GM21723 (cell line): ENCODE measurements around the gene DVL3.

Experiments used
- ATAC-seq: cut with Tn5 transposase; IDR thresholded peaks from one replicate; pipeline ENCODE4 v1.9.1; 2021; ENCODE audit warnings: mild to moderate bottlenecking, moderate library complexity; ENCODE audit not compliant: unreplicated experiment

Gene DVL3

GRCh38 chr3:184209146-184209923, 54.2 kb downstream of the DVL3 start:
- no peak for ATAC-seq

DNA sequence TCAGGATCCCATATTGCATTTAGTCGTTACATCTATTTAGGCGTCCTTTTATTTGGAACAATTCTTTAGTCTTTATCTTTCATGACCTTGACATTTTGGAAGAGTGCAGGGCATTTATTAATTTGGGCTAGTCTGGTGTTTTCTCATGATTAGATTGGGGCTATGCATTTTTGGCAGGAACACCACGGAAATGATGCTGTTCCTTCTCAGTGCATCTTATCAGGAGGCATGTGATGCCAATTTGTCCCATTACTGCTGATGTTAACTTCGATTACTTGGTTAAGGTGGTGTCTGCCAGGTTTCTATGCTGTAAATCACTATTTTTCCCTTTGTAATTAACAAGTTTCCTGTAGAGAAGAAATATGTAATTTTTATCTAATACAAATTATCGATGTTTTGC, 56.1 kb downstream of the DVL3 start:
- no peak for ATAC-seq

DNA sequence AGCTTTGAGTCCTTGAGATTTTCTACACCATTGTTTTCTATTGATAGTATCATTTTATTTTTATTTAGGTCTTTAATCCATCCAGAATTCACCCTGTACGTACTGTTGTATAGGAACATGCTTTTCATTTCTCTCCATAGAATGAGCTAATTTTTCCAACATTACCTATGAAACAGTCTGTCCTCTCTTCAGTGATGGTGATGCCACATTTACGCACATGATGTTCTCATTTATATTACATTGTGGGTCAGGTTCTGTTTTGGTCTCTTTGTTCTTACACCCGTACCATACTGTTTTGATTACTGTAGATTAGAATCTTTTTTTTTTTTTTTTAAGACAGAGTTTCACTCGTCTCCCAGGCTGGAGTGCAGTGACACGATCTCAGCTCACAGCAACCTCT, 56.5 kb downstream of the DVL3 start:
- no peak for ATAC-seq

- ATAC-seq = no peak
These were observed 63.6 kb downstream of the DVL3 start for GRCh38 chr3:184218814-184219213.

DNA sequence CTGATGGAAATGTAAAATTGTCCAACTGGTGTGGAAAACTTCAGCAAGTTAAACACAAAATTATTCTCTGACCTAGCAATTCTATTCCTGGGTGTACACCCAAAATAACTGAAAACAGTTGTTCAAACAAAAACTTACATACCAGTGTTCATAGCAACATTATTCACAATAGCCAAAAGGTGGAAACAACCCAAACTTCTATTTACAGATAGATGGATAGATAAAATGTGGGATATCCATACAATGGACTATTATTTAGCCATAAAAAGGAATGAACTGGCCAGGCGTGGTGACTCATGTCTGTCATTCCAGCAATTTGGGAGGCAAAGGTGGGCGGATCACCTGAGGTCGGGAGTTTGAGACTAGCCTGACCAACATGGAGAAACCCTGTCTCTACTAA, 67.3 kb downstream of the DVL3 start:
- no peak for ATAC-seq
